HG02973 (cell line): ENCODE data around the gene OCLN.
"Not testable (repeated sequence)": the region's sequence is repeated elsewhere in the genome, so short reads cannot be mapped to it uniquely, and the experiment has no call there.

Experiments used
- ATAC-seq: cut with Tn5 transposase; IDR thresholded peaks from one replicate; pipeline ENCODE4 v1.9.1; 2021; ENCODE audit warnings: moderate library complexity; ENCODE audit not compliant: unreplicated experiment

OCLN gene

DNA sequence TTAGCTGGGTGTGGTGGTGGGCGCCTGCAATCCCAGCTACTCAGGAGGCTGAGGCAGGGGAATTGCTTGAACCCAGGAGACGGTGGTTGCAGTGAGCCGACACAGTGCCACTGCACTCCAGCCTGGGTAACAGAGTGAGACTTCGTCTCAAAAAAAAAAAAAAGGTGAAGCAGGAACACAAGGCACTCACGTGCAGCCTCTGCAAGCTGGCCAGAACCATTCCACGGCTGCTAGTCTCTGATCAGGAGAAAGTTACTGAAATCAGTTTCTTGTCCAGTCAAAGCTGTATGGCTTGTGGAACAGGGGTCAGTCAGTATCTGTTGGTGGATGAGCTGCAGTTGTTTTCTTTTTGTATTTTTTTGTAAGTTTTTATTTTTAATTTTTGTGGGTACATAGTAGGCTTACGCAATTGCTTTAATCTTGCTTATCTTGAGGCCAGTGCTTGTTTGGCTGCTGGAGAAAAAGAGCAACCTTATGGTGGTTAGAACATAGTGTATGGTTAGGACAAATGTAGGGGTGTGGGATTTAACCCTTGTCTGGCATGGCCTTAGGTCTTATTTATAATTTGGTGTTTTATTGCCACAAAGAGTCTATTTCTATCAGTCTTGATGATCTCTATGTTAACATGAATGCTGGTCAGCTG is 34.7 kb downstream of the OCLN start:
- ATAC-seq, result no peak

DNA sequence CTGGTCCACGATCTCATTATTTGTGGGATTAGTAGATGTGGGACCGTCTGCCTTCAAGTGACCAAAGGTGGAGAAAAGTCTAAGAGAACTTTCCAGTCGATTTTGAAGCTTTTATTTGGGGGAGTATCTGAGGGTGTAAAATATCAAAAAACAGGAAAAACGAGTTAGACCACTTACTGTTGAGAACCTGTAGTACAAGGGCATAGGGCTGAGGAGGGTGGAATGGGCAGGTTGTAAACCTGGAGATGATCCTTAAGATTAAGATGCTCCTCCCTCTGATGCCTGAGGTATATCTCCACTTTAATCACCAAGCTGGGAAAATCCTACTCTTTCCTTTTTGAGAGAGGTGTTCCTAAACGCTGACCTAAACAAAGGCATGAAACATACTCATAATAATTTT is 35.4 kb downstream of the OCLN start:
- no peak for ATAC-seq

DNA sequence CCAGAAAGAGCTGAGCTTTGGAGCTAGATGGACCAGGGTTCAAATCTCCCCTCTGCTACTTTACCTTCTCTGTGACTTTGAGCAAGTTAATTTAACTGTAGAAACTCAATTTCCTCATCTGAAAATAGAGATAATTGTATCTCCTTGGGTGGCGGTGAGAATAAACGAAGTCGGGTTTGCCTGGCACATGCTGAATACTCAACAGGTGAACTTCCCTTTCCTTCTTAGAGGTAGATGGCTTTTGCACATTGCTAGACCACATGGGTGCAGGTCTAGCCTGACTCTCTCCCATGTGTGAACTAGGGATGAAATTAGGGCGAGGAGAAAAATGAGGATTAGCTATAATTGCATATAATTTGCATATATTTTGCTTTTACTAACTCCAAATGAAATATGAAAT is 36.0 kb downstream of the OCLN start:
- ATAC-seq, result no peak

DNA sequence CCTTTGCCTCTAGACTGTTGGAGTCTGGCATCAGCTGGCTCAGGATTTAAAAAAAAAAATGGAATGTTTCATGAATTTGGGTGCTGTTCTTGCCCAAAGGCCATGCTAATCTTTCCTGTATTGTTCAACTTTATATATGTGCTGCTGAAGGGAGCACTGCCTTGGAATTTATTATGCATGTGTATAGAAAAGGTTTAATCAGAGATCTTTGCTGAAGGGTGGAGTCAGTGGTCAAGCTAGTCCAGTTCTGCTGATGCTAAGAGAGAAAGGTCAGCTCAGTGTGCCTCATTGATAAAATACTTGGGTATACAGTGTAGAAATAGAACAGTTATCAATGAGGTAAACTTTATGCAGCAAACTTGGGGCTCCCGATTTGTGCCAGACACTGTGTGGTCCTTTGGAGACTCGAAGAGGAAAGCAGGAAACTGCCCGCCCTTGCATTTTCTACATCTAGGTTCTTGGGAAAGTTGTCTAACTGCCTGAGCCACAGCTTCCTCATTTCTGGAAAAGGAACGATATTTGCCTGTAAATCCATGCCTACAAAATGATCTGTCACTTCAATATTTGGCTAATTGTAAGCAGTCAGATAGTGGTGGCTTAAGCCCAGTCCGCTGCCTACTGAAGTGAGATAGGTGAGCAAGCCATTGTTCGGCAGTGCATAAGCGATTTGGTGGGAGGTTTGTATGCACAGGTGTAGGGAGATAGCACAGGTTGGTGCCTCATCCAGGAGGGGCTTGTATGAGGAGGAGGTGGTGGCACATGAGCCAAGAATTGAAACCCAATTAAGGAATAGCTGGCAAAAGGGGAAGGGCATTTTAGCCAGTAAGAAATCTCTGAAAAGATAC is 38.2 kb downstream of the OCLN start:
- no peak for ATAC-seq

DNA sequence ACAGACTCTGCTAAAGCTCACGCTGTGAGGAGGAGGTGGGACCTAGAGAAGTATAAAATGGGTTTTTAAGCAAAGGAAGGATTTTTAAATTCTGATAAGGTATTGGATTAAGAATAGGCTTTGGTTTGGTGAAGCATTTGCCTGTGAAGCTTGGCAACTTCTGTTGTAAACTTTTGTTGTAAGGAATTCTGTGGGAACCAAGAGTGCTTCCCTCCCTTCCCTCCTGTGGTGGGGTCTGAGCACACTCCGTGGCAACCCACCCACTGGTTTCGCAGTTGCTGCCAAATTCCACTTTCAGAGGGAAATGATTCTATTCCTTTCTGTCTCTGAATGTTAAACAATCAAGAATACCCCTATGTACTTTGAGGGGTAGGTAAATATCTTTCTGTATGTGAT is 38.8 kb downstream of the OCLN start:
- no peak for ATAC-seq

DNA sequence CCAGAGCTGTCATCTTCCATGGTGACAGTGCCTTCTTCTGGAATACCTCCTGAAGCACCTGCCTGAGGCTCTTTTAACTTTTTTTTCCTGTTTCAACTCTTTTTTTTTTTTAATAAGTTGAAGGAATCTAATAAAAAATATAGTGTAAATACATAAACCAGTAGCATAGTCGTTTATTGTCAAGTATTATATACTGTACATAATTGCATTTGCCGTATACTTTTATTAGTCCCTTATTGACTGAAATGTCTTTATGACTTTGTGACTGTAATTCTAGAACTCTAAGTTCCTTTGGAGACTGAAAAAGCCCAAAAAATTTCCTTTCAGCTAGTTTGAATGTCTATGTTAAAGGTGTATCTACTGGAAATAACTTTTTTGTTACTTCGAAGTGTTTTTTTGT is 45.3 kb downstream of the OCLN start:
- not testable (repeated sequence) for ATAC-seq

DNA sequence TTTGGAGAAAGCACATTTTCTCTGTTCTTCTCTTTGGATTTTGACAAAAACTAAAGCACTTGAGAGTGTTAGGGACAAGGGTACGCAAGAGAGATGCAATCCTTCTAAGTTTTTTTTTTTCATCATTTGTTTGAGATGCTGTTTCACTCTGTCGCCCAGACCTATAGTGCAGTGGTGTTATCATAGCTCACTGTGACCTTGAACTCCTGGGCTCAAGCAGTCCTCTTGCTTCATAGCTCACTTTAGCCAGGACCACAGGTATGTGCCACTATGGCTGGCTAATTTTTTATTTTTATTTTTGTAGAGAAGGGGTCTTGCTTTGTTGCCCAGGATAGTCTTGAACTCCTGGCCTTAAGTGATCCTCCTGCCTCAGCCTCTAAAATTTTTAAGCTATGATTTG is 46.1 kb downstream of the OCLN start:
- ATAC-seq, result not testable (repeated sequence)

DNA sequence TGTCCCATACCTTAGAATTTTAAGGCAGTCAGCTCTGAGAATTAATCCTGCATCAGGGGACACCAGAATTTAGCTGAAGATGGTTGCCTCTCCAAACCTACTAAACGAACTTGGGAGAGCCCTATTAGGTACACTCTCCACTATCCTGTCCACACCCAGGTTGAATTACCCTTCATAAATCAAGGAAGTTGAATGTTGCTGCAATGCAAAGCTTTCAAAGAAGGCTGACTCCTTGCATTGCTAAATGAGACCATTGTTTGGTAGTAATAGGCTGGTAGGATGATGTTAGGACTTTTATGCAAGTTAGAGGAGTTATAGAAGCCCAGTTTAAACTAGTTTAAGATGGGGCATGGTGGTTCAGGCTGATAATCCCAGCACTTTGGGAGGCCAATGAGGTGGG is 48.8 kb downstream of the OCLN start:
- not testable (repeated sequence) for ATAC-seq

DNA sequence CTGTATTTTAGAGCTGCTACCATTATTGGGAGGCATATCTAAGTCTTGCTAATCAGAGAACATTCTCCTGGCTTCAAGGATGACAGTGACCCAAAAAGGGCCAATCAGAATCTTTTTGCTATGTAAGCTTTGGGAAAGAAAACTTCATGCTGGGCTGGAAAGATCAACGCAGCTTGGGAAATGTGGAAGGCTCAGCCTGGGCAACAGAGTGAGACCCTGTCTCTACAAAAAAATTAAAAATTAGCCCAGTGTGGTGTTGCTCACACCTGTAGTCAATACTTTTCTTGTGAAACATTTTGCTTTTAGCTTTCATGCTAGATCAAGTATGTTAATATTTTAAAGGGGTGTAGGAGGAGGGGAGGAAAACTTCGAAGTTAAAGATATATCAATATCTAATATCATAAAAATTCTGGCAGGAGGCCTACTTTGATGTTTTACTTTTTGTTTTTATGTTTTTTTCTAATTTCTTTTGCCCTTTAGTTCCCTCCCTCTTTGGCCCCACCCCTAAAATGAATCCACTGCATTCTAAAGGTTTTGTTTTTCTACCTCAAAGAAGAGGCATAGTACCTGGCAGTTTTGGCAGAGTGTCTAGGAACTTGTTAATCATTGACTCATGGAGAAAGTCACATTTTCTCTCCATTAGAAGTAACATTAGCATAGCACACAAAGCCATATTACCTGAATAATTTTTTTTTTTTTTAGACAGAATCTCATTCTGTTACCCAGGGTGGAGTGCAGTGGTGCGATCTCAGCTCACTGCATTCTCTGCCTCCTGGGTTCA is 50.4 kb downstream of the OCLN start:
- not testable (repeated sequence) for ATAC-seq

DNA sequence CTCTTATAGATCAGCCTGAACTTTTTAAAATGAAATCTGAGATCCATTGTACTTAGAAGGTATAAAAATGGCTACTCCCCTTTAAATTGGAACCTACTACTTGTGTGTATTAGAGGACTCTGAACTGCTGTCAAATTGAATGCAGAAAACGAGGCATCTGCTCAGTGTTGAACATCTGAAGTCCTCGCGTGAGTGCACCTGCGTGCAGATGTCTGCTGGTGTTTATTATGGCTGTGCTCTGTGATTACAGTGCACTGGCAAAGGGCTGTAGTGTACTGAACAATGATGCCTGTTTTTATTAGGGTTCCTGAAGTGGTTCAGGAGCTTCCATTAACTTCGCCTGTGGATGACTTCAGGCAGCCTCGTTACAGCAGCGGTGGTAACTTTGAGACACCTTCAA is 52.0 kb downstream of the OCLN start:
- ATAC-seq, result not testable (repeated sequence)

DNA sequence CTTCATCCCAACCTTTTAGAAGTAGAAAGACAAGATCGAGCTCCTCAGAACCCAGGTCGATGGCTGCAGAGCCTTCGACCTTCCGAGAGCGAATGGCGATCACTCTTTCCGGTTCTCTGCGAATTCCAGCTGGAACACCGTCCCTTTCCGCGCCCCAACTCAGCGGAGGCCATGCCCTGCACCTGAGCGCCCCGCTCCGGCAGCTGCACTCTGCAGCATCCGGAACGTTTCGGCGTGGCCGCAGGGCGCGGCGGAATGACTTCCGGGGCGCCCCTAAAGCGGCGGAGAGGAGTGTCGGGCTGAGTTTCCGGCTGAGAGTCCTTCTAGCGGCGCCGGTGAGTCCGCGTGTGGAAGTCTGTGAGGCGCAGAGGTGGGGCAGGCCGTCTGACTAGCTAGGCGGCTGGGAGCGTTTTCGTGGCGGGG is 67.3 kb downstream of the OCLN start, which contains the start of gene GTF2H2C:
GTF2H2C (plus strand) TSS at position 284 of the 423 bp plus-strand sequence. CDS start 4,942 bp downstream, outside the sequence.
- peak; percentile 97 for ATAC-seq

DNA sequence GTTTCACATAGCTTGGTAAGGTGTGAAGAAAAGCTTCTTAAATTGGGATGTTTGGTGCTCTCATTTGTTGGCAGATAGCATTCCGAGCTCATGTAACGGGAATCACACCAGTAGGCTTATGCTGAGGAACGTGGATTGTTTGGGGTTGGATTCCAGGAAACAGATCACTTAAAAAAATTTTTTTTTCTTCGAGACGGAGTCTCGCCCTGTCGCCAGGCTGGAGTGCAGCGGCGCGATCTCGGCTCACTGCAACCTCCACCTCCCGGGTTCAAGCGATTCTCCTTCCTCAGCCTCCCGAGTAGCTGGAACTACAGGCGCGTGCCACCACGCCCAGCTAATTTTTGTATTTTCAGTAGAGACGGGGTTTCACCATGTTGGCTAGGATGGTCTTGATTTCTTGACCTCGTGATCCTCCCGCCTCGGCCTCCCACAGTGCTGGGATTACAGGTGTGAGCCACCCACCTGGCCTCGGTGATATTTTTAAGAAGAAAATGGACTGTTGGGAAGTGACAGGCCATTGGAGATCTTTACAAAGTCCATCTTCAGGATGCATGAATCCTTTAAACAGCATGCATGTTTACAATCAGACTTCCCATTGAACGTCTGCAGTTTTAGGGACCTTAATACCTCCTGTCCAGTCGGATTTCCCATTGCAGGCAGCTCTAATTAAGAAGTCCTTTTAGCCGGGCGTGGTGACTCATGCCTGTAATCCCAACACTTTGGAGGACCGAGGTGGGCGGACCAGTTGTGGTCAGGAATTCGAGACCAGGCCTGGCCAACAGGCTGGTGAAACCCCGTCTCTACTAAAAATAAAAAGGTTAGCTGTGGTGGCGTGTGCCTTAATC is 68.2 kb downstream of the OCLN start:
- ATAC-seq, result not testable (repeated sequence)

DNA sequence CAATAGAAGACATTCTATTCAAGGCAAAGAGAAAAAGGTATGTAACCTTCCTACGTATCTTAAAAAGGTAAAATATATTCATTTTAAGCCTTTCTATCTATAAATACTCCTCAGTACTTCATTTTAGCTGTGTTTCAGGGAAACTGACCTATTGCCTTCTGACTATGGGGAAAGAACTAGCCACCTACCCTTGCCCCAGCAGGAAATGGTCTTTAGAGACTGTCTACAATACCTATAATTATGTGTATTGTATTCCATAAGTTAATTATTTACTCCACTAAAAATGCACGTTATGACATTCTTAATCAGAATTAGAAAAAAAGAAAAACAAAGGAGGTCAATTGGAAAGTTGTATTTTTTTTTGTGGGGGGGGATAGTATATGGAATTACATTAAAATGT is 73.6 kb downstream of the OCLN start:
- not testable (repeated sequence) for ATAC-seq

DNA sequence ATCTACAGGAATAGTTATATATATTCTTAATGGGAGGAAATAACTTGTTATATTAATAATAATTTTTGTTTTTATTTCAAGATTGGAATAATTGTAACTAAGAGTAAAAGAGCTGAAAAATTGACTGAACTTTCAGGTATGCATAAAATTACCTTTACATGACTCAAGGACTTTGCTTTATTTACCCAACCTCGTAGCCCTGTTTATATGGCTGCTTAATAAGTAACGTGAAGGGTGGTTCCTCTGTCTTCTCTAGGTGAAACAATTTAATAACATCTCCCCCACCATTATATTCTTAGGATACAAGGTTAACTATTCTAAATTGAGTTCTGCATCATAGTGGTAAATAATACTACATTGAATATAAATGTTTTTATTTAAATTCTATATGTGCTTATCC is 75.5 kb downstream of the OCLN start:
- not testable (repeated sequence) for ATAC-seq

DNA sequence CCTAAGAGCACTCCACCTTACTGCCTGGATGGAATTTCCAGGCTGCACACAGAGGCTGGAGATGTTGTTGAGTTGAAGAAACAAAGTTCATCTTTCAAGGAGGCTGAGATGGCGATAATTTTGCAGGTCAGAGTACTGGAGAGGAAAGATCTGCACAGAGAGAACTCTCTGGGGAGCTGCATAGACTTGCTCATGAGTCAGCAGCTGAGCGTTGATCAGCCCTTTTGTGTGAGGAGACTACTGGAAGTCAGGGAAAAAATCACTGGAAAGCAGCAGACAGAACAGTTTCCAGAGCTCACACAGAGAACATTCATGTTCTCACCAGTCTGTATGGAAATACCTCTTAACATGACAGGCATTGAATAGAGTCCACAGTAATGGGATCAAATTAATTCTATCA is 90.8 kb downstream of the OCLN start:
- not testable (repeated sequence) for ATAC-seq

DNA sequence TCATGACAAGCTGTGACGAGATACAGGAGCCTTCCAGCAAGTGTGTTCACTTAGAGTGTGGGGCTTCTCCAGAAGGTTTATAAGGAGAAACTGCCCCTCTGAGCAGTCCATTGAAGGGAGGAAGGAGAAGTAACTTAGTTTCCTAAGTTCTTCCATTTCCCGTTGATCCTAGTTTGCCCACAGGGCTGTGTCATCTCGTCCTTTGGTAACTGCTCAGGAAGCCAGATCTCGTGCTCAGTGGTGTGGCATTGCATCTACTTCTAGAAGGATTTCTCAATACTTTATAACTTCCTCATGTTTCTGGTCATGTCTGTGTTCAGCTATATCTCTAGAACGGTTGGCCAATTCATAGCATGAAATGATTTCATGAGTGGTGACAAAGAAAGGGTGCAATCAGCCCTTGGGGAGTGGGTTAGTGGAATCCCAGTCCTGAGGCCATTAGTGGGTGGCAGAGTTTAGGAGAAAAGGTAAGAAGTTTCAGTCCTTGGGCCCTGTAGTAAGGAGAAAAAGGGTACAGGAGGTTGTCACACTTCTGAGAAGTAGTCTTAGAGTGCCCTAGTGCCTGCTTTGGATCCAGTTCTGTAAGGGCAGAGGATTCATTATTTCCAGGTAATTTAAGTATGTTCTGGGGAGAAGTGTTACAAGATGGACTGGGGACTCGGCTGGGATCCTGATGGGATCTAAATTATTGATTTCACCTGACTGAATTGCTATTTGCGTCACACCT is 103.7 kb downstream of the OCLN start:
- ATAC-seq, result not testable (repeated sequence)

DNA sequence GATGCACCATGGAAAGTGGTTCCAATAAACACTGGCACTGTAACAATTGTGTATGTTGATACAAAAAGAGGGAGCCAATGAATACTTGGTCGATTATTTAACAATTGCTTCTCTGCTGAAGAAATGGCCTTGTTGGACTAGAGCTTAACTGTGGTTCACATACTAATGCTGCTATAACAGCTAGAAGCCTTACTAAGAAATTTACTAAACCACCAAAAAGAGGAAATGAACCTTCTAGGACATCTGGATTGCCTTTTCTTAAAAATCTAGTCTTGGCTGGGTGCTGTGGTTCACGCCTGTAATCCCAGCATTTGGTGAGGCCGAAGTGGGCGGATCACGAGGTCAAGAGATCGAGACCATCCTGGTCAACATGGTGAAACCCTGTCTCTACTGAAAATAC is 109.4 kb downstream of the OCLN start:
- ATAC-seq, result peak; percentile 82

DNA sequence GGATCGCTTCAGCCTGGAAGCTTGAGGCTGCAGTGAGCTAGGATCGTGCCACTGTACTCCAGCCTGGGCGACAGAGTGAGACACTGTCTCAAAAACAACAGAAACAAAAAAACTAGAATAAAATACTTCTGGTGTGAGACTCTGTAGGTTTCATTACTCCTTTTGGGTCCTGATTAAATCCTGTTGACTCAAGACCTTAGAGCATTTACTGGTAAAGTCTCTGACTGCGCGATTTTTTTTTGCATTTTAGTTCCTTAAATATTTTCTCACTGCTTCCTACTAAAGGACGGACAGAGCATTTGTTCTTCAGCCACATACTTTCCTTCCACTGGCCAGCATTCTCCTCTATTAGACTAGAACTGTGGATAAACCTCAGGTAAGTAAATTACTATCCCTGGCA is 114.2 kb downstream of the OCLN start:
- ATAC-seq, result not testable (repeated sequence)
